ENCODE data around the gene ARMH3.
"Not testable (repeated sequence)": the region's sequence is repeated elsewhere in the genome, so short reads cannot be mapped to it uniquely, and the experiment has no call there.

ARMH3 gene

DNA sequence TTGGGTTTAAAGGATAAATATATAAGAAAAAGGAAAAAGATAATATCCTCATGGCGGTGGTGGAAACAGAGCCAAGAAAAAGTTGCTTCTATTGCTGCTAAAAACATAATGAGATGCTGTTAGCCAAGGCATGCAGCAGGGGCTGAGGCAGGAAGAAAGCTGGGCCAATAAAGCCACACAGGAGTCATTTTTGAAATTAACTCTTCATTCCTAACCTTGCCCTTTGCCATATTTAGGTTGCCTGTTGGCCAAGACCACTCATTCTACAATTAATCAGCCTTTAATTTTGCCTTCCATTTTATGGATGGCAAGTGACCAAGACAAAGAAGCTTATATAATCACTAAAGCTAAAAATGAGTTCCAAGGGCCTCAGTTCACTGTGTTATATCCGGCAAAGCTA lies 58.2 kb downstream of the ARMH3 start:
- TF ChIP-seq ZFX (IDR thresholded peaks at IDR 0.05) (no peak), CTCF (conservative IDR thresholded peaks at IDR 0.05) (no peak)
- H3K27ac ChIP-seq = no peak overlapping the region

DNA sequence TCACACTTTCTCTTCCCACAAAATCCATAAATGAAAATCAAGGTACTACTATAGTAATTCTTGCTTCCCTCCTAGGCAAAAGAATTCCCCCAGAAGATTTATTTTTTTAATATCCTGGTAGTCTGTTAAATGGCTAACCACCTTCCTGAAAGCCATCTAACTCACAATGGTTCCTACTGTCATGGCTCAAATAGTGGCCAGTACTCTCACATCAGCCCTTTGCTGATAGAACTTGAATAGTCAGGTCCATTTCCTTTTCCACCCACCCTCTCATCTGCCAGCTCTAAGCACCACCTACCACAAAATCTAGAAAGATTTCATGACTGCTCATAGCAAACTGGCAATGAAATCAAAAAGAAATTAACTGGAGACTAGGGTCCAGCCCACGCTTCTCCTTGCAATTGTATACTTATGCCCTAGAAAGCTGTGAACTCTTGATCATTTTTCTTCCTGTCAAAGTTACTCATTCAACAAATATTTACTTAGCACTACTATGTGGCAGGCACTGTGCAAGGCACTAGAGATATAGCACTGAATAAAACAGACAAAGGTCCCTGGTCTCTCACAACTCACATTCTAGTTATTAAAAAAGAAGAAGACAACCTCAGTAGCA lies 60.4 kb downstream of the ARMH3 start:
- no peak overlapping the region for H3K27ac ChIP-seq
- TF ChIP-seq CTCF (conservative IDR thresholded peaks at IDR 0.05) (no peak), ZFX (IDR thresholded peaks at IDR 0.05) (no peak)

GRCh38 chr10:101993651-101994200 lies 62.2 kb downstream of the ARMH3 start:
- no peak for TF ChIP-seq ZFX (IDR thresholded peaks at IDR 0.05)
- no peak for TF ChIP-seq CTCF (conservative IDR thresholded peaks at IDR 0.05)
- H3K27ac ChIP-seq = no peak overlapping the region

DNA sequence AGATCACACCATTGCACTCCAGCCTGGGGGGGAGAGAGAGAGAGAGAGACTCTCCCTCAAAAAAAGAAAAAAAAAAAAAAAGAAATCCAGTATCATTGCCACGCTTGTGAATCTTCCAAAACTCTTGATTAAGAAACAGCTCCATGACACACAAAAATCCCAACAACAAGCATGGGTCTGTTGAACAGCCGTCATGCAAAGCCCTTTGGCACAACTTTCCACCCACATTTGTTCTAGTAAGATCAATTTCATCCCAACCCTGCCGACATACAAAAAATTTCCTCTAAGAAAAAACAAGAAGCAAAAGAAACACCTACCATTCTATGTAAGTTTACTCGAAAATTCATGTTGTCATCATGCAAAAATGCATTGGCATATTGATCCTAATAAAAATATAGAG lies 62.8 kb downstream of the ARMH3 start:
- H3K27ac ChIP-seq = no peak overlapping the region
- TF ChIP-seq ZFX (IDR thresholded peaks at IDR 0.05) = no peak
- no peak for TF ChIP-seq CTCF (conservative IDR thresholded peaks at IDR 0.05)

DNA sequence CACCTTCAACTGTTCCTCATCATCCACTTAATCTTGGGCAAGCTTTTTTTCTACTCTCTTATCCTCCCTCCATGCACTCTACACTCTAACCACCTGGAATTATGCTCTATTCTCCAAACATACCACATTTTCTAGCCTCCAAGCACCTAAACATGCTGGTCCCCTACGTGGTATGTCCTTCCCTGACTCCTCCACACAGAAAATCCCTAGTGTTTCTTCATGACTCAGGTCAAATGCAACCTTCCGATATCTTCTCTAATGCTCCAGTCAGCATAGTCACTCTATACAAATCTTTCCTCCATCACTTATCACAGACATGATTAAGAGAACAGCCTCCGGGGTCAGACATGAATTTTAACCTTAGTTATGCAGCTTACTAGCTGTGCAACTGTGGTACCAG lies 68.8 kb downstream of the ARMH3 start:
- TF ChIP-seq CTCF (conservative IDR thresholded peaks at IDR 0.05) = no peak
- no peak for TF ChIP-seq ZFX (IDR thresholded peaks at IDR 0.05)
- H3K27ac ChIP-seq = no peak overlapping the region

DNA sequence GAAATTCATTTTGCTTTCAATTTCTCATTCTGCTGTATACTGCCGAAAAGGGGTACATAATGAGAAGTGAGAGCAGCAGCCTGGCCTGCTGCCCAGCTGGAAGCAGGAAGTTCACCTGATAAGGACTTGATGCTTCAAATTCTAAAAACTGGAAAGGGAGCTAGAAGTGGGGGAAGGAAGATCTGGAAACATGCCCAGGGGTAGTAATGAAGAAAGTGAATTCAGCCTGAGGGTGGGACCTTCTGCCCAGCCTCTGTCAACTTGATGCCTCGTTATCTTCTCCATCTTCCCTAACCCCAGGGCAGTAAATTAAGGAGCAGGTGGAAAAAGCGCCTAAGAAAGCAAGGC lies 69.4 kb downstream of the ARMH3 start:
- TF ChIP-seq ZFX (IDR thresholded peaks at IDR 0.05) (no peak), CTCF (conservative IDR thresholded peaks at IDR 0.05) (no peak)
- no peak overlapping the region for H3K27ac ChIP-seq

- H3K27ac ChIP-seq = not testable (repeated sequence)
These were observed 75.3 kb downstream of the ARMH3 start for GRCh38 chr10:101980677-101981076.

Data from C4-2B (cell line).